Stimulated activated CD4-positive, alpha-beta T cell treated with anti-CD3 and anti-CD28 coated beads, Interleukin-4, amount 100 ng/mL, for 24 hours (primary cell): ENCODE data around the gene SULF2.

Experiments used
- DNase-seq: peaks from one replicate; pipeline ENCODE4 v3.0.0-alpha.2; 2020

The SULF2 gene

DNA sequence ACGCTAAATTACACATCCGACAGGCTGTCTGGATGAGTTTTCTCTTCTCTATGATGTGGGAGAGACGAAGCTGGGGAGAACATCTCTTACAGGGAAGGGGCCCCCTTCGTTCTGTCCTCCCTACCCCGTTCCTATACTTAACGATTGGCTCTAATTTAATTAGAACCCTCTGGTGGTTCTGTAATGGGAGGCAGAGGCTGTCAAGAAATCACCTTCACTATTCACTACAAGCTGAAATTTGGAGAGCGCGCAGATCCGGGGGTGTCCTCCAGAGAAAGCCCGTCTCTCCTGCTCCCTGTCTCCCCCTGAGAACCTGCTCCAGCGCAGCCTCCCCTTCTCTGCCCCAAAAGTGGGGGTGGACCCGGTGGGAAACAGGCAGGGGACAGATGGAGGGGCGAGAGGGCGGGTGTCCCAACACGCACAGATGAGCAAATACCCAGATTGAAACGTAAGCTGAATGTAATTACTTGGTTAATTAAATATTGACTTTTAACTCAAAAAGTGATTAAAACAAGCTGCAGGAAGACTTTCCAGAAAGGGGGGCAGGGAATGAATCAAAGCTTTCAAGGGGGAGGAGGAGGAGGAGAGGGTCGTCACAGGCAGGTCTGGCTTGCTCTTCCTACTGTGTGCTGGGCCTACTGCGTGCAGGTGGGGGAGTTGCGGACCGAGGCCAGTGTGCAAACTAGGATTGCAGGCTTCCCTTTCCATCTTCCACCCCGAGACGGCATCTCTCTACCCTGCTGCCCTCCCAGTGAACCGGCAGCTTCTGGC lies 1.3 kb downstream of the SULF2 start:
- no peak for DNase-seq

DNA sequence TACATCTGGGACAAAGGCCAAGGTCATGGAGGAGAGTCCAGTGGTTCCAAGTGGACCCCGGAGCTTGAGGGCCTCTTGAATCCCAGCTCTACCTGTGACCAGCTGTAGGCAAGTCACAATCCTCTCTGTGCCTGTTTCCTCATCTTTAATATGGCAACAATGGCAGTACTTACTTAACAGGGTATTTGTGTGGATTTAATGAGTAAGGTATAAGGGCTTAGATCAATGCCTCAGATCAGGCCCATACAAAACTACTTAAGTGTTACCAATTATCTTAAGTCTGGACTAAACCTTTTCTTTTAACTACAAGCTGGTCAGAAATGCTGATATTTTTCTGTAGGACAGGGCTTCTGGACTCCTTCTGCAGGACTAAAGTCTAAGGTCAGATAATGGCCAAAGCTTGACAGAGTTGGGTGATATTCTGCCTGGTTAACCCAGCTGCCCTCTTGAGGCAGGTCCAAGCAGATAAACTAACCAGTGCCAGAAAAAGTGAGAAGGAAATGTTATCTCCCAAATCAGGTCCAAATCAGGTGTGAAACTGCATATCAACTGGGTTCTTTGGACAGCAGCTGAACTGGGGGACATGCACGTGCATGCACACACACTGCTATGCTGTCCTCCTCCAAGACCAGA lies 2.2 kb downstream of the SULF2 start:
- DNase-seq: no peak

GRCh38 chr20:47782076-47782475 lies 3.2 kb downstream of the SULF2 start:
- DNase-seq: no peak

GRCh38 chr20:47781632-47782031 lies 3.6 kb downstream of the SULF2 start:
- DNase-seq: no peak

- no peak for DNase-seq
Observed at GRCh38 chr20:47780720-47781389, 4.4 kb downstream of the SULF2 start.

GRCh38 chr20:47778398-47779354 lies 6.6 kb downstream of the SULF2 start:
- DNase-seq: no peak

- DNase-seq: no peak
Observed at GRCh38 chr20:47777220-47777619, 8.1 kb downstream of the SULF2 start.

DNA sequence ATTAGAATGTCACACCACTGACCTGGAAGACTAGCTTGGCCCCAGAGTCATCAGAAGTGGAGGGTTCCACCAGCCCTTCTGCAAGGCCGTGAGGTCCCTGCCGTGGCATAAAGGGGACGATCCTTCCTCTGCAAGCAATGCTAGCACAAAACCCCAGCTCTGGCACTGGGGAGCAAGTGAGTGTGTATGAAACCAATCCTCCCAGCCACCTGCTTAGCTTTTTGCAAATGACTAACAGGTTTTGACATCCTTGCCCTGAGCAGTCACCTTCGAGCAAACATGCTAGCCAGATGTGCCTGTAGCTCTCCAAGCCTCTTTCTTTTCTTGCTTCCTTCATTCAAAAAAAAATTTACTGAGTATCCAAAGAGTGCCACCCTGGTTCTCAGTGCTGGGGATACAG lies 8.6 kb downstream of the SULF2 start:
- DNase-seq: no peak

GRCh38 chr20:47775841-47776240 lies 9.4 kb downstream of the SULF2 start:
- DNase-seq: no peak

- no peak for DNase-seq
Observed at GRCh38 chr20:47775039-47775438, 10.2 kb downstream of the SULF2 start.

DNA sequence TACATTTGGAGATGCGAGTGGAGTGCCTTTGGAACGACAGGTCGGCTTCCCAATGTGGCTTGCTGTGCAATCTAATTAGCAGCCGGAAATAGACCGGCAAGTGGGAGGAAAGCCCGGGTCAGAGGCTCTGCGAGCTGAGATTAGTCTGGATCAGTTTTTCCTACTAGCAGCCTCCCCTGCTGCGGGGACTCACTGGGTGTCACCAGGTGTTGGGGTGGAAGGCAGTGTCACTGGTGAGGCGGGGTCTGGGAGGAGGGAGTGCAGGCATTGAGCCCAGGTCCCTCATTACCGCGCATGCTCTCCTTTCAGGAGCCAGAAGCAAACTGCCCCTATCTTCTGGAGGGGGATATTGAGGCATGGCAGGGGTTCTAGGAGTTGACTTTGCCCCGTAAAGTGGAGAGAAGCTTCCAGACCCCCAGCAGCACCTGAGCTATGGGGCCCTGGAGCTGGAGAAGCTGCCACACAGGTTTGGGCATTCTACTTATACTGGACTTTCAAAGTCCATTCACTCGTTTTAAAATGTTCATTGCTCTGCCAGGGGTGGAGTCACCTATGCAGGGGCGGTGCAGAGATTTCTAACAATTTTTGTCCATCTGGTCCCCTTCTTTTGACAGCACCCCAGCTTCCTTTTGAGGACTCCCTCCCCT lies 11.0 kb downstream of the SULF2 start:
- no peak for DNase-seq

DNA sequence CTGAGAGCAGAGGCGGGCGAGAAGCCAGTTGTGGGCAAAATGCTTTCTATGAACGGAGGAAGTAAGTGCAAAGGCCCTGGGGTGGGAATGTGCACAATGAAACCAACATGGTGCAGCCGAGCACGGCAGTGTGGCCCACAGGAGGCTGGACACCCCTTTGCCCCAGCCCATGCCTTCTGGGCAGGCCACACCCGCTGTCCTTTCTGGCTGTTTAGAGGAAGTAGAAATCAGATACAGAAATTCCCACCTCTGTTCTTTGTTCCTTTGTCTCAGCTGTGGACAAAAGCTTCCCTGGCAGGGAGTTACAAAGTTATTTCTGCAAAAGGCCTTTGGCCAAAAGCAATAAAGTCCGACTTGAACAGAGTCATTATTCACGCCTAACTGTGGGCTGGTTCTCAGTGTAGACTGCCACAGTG lies 11.9 kb downstream of the SULF2 start:
- DNase-seq: no peak

GRCh38 chr20:47770935-47771334 lies 14.3 kb downstream of the SULF2 start:
- DNase-seq: no peak

- no peak for DNase-seq
Observed at GRCh38 chr20:47768016-47768824, 17.1 kb downstream of the SULF2 start.

- DNase-seq: no peak
Observed at GRCh38 chr20:47765691-47766594, 19.3 kb downstream of the SULF2 start.

DNA sequence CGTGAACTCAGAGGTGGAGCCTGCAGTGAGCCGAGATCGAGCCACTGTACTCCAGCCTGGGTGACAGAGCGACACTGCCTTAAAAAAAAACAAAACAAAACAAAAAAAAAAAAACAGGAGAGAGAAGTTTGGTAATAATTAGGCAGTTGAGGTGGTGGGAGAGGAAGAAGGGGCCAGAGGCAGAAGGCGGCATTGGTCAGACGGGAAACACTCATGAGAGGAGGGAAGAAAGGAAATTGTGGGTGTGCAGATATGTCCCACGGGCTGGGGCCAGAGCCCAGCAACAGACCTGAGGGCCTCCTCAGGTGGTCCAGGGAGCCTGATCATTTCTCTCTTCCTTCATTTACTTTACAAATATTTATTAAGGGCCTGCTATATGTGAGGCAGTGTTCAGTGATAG lies 20.0 kb downstream of the SULF2 start:
- no peak for DNase-seq

DNA sequence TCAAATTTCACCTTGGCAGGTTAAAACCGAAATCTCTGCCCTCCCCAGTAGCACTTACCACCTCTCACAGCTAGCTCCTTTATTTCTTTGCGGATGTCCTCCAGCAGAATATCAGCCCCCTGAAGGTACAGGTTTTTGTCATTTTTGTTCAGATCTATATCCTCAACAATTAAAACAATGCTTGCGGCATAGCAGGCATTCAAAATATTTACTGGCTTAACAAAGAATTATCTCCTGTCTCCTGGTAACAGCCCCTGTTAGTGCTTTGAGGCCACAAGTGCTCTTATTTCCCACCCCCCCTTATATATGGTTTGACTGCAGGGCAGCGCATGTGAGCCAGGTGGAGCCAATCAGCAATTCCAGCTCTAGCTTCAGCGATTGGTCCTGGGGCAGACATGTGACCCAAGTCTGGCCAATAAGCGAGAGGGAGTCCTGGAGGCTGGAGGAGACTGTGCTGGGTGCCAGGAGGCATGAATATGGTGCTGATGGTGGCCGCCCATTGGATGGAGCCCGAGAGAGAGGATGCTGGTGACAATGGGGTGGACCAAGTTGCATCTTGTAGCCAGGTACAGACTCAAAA lies 21.0 kb downstream of the SULF2 start:
- no peak for DNase-seq

- no peak for DNase-seq
Observed at GRCh38 chr20:47762699-47763268, 22.5 kb downstream of the SULF2 start.

DNA sequence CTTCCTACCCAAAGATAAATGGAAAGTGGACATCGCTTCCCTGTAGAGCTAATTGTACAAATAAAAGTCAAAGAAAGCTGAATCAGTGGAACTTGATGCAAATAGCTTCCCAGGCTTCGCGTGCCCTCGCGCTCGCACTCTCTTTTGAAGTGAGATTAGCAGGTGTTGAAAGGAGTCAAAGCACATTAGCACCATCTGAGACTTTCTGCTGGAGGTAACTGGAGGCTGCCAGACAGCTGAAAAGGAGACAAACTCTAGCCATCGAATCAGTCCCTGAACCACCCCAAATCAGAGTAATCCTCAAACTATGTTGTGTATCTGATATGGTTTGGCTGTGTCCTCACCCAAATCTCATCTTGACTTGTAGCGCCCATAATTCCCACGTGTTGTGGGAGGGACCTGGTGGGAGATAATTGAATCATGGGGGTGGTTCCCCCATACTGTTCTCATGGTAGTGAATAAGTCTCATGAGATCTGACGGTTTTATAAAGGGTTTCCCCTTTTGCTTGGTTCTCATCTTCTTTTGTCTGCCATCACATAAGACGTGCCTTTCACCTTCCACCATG lies 23.7 kb downstream of the SULF2 start:
- no peak for DNase-seq
